ENCODE measurements around the gene MED28.

The MED28 gene

DNA sequence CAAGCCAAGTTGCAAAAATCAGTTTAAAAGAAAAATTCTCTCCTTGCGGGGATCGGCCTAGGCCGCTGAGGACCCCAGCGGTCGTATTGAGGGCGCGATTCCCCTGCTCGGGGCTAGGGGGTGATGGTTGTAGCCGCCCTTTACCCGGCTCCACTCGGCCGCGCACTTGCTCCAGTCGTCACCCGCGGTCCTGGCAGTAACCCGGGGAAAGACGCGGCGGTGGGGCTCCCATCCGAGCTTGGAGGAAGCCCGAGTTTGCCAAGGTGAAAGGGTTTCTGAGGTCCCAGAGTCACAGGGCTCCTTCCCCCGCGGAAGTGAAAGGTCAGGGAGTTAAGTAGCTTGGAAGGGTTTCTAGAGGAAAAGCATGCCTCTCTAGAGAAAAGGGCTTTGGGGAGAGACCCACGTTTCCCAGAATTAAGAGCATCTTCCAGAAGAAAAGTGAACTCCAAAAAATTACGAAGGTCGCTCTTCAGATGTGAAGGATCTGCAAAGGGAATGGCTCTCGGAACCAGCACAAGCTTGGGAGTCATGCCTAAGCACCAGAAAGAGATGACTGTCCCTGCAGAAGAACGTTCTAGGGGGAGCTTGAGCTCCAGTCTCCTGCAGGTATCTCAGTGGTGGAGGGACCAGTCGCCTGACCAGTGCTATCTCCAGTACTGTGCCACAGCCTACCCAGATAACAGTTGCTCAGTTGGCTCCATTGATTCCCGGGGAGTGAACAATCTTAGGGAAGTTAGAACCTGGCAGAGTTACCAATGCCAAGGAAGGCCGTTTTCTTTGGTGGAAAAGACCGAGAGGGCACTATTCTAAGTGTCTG lies 36.6 kb upstream of the MED28 start:
- no peak for DNase-seq (ENCODE audit: low read depth)
- peak overlapping the region; percentile 85 for H3K4me3 ChIP-seq (ENCODE audit: low read depth, low read length)
- TF ChIP-seq, protein P1, sequence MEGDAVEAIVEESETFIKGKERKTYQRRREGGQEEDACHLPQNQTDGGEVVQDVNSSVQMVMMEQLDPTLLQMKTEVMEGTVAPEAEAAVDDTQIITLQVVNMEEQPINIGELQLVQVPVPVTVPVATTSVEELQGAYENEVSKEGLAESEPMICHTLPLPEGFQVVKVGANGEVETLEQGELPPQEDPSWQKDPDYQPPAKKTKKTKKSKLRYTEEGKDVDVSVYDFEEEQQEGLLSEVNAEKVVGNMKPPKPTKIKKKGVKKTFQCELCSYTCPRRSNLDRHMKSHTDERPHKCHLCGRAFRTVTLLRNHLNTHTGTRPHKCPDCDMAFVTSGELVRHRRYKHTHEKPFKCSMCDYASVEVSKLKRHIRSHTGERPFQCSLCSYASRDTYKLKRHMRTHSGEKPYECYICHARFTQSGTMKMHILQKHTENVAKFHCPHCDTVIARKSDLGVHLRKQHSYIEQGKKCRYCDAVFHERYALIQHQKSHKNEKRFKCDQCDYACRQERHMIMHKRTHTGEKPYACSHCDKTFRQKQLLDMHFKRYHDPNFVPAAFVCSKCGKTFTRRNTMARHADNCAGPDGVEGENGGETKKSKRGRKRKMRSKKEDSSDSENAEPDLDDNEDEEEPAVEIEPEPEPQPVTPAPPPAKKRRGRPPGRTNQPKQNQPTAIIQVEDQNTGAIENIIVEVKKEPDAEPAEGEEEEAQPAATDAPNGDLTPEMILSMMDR (IDR thresholded peaks at IDR 0.05; ENCODE audit: low read depth, low read length, missing control alignments), result no peak

DNA sequence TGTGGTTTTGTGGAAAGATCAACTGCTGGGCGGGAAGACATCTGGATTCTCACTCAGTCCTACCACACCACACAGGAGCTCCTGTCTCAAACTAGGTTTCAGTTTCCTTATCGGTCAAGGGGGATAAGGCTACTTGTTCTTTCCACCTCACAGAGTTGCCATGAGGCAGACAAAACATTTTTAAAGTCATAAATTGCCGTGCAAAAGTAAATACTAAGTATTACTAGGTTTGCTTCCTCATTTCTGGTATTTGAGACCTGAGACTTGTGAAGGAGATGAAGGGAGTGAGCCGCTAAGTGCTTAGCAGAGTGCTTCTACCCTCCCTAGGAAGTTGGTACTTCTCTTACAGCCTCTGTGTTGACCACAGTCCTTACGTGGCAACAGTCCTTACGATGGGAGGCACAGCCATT lies 36.0 kb upstream of the MED28 start:
- H3K4me3 ChIP-seq (ENCODE audit: low read depth, low read length), result peak overlapping the region; percentile 85
- TF ChIP-seq, protein P1 (IDR thresholded peaks at IDR 0.05; ENCODE audit: low read depth, low read length, missing control alignments), result no peak
- DNase-seq (ENCODE audit: low read depth), result peak; percentile 31

DNA sequence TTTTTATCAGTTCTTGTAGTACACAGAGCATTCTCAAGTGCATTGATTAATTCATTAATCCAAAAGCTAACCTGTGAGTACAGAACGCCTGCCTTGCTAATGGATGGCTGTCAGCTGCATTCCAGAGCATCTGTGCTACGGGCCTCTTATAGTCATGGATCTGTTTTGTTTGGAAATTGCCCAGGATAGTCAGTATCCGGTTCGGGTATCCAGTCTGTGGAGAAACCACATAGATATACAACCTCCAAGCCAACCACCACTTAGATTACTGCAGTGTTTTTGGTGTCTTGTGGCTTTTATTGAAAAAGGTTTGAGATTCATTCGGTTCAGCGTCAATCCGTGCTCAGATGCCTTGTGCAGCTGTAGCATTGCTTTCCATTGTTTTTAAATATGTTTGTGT lies 33.5 kb upstream of the MED28 start:
- TF ChIP-seq, protein P1 (IDR thresholded peaks at IDR 0.05; ENCODE audit: low read depth, low read length, missing control alignments), result no peak
- DNase-seq (ENCODE audit: low read depth), result no peak
- H3K4me3 ChIP-seq (ENCODE audit: low read depth, low read length), result no peak overlapping the region

DNA sequence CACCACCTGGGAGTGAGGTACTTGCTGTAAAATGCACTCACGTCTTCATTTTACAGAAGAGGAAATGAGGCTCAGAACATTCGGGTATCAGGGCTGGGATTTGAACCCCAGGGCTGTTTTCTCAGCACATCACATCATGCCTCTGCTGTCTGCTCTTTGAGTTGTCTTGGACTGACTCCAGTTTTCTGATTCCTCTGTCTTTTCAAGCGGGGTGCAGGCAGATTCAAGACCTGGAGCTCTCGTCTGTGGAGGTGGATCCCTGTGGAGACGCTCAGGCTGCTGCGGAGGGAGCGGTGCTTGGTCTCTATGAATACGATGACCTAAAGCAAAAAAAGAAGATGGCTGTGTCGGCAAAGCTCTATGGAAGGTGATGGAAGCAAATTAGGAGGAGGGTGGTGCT lies 31.2 kb upstream of the MED28 start:
- H3K4me3 ChIP-seq (ENCODE audit: low read depth, low read length), result no peak overlapping the region
- DNase-seq (ENCODE audit: low read depth), result no peak
- TF ChIP-seq, protein P1 (IDR thresholded peaks at IDR 0.05; ENCODE audit: low read depth, low read length, missing control alignments), result no peak

DNA sequence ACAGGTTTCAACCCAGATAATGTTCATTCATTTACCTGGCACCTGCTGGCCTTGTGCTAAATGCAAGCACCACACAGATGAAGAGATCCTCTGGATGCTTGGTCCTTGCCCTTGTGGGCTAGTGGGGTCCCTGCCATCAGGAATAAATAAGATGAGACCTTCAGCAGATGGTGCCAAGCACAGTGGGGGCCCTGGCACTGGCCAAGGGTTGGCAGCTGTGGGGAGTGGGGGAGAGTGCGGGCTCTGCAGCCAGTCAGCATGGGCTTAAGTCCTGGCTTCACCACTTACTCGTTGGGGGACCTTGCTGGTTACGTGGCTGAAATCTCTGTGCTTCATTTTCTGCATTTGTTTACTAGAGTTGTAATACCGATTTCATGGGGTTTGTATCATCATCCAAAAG lies 30.5 kb upstream of the MED28 start:
- DNase-seq (ENCODE audit: low read depth), result no peak
- H3K4me3 ChIP-seq (ENCODE audit: low read depth, low read length), result no peak overlapping the region
- TF ChIP-seq, protein P1 (IDR thresholded peaks at IDR 0.05; ENCODE audit: low read depth, low read length, missing control alignments), result no peak

DNA sequence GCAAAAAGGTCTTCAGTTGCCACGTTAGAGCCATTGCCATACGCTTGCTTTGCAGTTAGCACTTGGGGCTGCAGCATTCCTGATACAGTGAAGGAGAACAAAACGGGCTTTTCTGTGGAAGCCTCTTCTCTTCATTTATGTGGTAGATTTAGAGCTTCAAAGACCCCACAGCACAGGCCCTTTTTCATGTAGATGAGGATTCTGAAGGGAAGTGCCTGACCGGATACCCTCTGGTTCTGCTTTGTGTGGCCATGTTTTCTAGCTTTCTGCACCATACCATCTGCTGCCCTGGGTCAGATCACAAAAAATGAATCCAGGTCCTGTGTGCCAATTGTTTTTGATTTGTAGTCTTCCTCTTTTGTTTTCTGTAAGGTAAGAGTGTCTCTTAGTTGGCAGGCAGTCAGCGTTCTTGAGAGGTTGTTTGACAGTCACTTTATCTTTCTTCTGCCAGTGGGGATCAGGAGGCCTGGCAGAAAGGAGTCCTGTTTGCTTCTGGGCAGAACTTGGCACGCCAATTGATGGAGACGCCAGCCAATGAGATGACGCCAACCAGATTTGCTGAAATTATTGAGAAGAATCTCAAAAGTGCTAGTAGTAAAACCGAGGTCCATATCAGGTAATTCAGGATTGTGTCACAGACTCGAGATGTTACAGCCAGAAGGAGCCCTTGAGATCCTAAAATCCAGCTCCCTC lies 29.8 kb upstream of the MED28 start:
- TF ChIP-seq, protein P1 (IDR thresholded peaks at IDR 0.05; ENCODE audit: low read depth, low read length, missing control alignments), result no peak
- H3K4me3 ChIP-seq (ENCODE audit: low read depth, low read length), result no peak overlapping the region
- DNase-seq (ENCODE audit: low read depth), result no peak

Data from GM12864 (cell line).